Psoas muscle (tissue), 8 donors: ENCODE data around the gene PLEKHG5. TPM values are rescaled to one million over a fixed set of nuclear protein-coding genes. Genes with fewer than 3 reads are reported as not detected.
A peak's percentile ranks its signal among the peaks of the same experiment; 100 is the strongest.
"Not testable (repeated sequence)": the region's sequence is repeated elsewhere in the genome, so short reads cannot be mapped to it uniquely, and the experiment has no call there.

Experiments
- ATAC-seq, 4 donors: fragments of 200-7000 bp; cut with Tn5 transposase; one replicate each; pipeline ENCODE4 v1.9.1; 2020; ENCODE audit warnings: moderate library complexity in 3 of 4, mild to moderate bottlenecking in 2 of 4
- DNase-seq, 2 donors: peaks; one replicate each; pipeline ENCODE4 v3.0.0-alpha.2; 2020
- H3K27ac ChIP-seq: fragments of 200-600 bp; one replicate; pipeline ENCODE4 v1.8.0; 2022
- H3K27me3 ChIP-seq, 3 donors: fragments of 200-600 bp in 1 of 3; one replicate each; pipeline versions ENCODE4 v1.6.1 to v1.8.0; 2013 to 2022; ENCODE audit warnings: low read length in 2 of 3, mild to moderate bottlenecking in 2 of 3, moderate library complexity in 1 of 3; ENCODE audit not compliant: insufficient read depth in 3 of 3
- H3K36me3 ChIP-seq, 2 donors: fragments of 200-600 bp in 1 of 2; one replicate each; pipeline versions ENCODE4 v1.6.1 to v1.8.0; 2013 to 2022; ENCODE audit warnings: low read depth in 1 of 2, mild to moderate bottlenecking in 1 of 2, moderate library complexity in 1 of 2; ENCODE audit not compliant: insufficient read depth in 1 of 2
- H3K4me1 ChIP-seq: fragments of 200-600 bp; one replicate; pipeline ENCODE4 v1.8.0; 2022
- H3K4me3 ChIP-seq: fragments of 200-600 bp; one replicate; pipeline ENCODE4 v1.8.0; 2022; ENCODE audit warnings: mild to moderate bottlenecking
- H3K9me3 ChIP-seq: fragments of 200-600 bp; one replicate; pipeline ENCODE4 v1.8.0; 2022
- WGBS, 3 donors: extraction: QIAGEN DNeasy Blood & Tissue Kit; methylation state at CpG; one replicate each; pipeline versions ENCODE4 v1.1.6 to v1.1.7; 2013; 5-methylcytosine and 5-hydroxymethylcytosine counted together
- intact Hi-C, 2 donors: fragments of 100-400 bp; cut with DNase I; formaldehyde crosslinking; loops; one replicate each; pipeline versions ENCODE4 v1.11.0 to v1.14.2; 2022
- polyA plus RNA-seq, 3 donors: library from polyadenylated mRNA; stranded (reverse); fragments of 200-250 nt; gene quantifications; one replicate each; pipeline ENCODE4 v1.2.3, GENCODE V29; 2013
- total RNA-seq, 4 donors: library from RNA; stranded (reverse); fragmentation: NEBNext Ultra II Directional in 2 of 4; extraction: Animal tissue kit (Norgen Biotek cat#: 25700) in 2 of 4; gene quantifications; one replicate each; pipeline versions ENCODE4 v1.2.1 to v1.2.4, GENCODE V29; 2021 to 2023
- TF ChIP-seq, protein P1 (sequence below): fragments of 200-600 bp; IDR thresholded peaks from one replicate; pipeline ENCODE4 v1.8.0; 2022; ENCODE audit warnings: antibody characterized with exemption
- donor health status: healthy with polysubstance abuse.
- donor health status: DM: no; HTN: no; CAD: no; lungs with moderate emphysema.
- donor health status: Bipolar disorder and iron deficiency.
- donor health status: healthy.
- donor health status: DM: yes; HTN: yes; CAD: no.
- donor health status: DM: no; HTN: no; CAD: no.
- donor health status: DM: no; HTN: no; CAD: no.
- donor health status: DM: yes; HTN: yes; CAD: no.

The PLEKHG5 gene
- total and polyA plus RNA-seq, 7 donors = 1.5 to 3.3 (median 2.6) TPM

DNA sequence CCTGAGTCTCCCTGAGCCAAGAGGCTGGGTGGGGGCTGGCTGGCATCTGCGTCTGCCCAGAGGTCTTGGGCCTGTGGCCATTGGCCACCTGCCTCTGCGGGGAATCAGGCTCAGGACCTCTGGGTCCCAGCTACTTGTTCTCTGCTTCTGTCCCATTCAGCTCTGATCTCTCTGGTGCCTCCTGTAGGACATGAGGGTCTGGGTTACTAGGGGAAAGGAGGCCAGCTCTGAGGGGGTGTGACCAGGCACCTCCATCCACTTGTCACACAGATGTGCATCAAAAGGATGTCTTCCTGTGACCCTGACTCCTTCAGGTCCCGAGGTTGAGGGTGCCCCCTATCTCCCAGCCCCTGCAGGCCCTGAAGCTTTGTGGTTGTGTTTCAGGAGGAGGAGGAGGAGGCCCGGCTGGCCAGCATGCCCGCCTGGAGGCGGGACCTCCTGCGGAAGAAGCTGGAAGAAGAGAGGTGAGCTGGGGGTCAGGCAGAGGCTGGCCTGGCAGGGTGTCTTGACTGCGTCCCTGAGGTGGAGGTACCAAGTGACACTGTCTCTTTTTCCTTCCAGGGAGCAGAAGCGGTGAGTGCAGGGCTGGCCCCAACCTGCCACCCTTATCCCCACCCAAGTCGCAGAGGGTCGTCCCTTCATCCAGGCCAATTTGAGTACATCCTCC lies 34.5 kb downstream of the PLEKHG5 start:
- Histone ChIP-seq H3K27ac (no peak overlapping the region), H3K27me3 (peaks cover 0 to 80% (median 20%) of the 10 kb centered on the region in 3 donors), H3K4me1 (no peaks in the 10 kb centered on the region), H3K36me3 (no peaks in the 10 kb centered on the region), H3K4me3 (no peak overlapping the region), H3K9me3 (no peaks in the 10 kb centered on the region)
- intact Hi-C loops = no loop called here
- TF ChIP-seq, protein P1, sequence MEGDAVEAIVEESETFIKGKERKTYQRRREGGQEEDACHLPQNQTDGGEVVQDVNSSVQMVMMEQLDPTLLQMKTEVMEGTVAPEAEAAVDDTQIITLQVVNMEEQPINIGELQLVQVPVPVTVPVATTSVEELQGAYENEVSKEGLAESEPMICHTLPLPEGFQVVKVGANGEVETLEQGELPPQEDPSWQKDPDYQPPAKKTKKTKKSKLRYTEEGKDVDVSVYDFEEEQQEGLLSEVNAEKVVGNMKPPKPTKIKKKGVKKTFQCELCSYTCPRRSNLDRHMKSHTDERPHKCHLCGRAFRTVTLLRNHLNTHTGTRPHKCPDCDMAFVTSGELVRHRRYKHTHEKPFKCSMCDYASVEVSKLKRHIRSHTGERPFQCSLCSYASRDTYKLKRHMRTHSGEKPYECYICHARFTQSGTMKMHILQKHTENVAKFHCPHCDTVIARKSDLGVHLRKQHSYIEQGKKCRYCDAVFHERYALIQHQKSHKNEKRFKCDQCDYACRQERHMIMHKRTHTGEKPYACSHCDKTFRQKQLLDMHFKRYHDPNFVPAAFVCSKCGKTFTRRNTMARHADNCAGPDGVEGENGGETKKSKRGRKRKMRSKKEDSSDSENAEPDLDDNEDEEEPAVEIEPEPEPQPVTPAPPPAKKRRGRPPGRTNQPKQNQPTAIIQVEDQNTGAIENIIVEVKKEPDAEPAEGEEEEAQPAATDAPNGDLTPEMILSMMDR = no peak
- 72 to 73% (median 72%) methylated on average over 10 to 11 of the region's 11 CpGs for WGBS, 3 donors
- DNase-seq (no peak), ATAC-seq (no peak)

DNA sequence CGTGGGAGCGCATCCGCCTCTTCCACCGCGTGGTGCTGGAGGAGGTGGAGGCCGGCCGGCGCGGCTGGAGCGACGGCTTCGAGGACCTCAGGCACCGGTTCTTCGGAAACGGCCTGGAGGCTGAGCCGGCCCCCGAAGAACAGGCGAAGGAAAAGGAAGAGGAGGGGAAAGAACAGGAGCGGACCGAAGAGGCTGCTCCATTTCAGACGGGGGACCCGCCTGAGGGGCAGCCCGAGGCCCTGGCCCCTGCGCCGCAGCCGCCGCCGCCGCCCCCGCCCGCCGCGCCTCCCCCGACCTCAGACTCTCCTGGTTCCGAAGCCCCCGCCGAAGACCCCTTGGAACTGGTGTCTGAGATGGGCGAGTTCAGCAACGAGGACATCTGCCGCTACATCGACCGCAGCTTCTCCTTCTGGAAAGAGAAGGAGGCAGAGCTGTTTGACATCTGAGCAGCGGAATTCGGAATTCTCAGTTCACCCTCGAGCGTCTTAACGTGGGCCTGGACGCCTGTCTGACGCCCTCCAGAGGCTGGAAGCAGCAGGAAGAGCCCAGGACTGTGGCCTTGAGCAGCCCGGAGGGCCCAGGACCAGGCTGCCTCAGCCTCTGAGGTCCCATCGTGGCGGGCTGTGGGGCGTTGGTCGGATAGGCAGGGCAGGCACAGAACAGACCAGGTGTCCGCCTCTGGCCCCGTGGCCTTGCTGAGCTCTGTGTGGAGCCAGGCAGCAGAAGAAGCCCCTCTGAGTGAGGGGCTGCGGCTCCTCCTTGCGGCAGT lies 35.5 kb downstream of the PLEKHG5 start:
- ATAC-seq, DNase-seq, intact Hi-C loops, H3K36me3 ChIP-seq, H3K4me3 ChIP-seq, H3K9me3 ChIP-seq, H3K4me1 ChIP-seq, H3K27ac ChIP-seq: not testable (repeated sequence)
- 20 to 28% (median 27%) methylated on average over 38 to 58 of the region's 58 CpGs for WGBS, 3 donors
- peaks cover 0 to 81% (median 24%) of the 10 kb centered on the region in 3 donors for H3K27me3 ChIP-seq

DNA sequence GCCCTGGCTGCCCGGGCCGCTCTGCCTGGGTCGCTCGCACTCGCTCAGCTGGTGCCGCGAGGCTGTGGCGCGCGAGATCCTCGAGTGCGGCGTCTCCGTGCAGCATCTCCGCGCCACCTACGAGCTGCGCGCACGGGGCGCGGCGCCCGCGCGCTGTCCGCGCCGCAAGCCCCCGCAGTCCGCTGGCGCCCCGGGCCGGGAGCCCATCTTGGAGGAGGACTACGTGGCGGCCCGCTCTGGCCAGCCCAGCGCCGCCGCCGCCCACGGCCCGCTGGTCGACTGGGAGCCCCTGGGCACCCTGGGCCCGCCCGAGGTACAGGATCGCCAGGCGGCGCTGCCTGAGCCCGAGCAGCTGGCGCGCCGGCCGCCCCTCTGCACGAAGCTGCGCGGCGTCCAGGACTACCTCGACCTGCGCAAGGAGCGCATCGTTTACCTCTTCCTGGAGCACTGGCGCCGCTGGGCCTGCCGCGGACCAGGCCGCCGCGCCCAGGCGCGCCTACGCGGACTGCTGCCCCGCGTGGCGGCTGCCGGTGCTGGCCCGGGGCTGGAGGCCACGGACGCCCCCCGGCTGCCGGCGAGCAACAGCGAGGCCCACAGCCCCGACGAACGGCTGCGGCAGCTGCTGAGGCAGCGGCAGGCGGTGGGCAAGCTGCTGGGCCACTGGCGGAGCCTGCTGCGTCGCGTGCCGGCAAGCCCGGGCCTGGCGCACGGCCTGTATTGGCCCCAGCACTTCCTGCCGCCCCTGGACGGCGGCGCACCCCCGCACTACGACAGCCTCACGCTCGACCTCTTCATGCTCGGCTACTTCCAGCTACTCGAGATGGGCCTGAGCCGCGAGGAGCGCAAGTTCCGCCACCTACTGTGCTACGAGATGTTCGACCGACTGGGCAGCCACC lies 36.4 kb downstream of the PLEKHG5 start:
- no peak overlapping the region for H3K4me3 ChIP-seq
- H3K9me3 ChIP-seq = no peaks in the 10 kb centered on the region
- intact Hi-C loops = no loop called here
- ATAC-seq (peak in 2 of 4 donors; percentile 26 to 37), DNase-seq (no peak)
- no peak overlapping the region for H3K27ac ChIP-seq
- WGBS, 3 donors = 2 to 3% (median 2%) methylated on average over 82 to 115 of the region's 115 CpGs
- no peaks in the 10 kb centered on the region for H3K4me1 ChIP-seq
- peaks cover 0 to 80% (median 24%) of the 10 kb centered on the region in 3 donors for H3K27me3 ChIP-seq
- H3K36me3 ChIP-seq = no peaks in the 10 kb centered on the region
- TF ChIP-seq, protein P1 = no peak

DNA sequence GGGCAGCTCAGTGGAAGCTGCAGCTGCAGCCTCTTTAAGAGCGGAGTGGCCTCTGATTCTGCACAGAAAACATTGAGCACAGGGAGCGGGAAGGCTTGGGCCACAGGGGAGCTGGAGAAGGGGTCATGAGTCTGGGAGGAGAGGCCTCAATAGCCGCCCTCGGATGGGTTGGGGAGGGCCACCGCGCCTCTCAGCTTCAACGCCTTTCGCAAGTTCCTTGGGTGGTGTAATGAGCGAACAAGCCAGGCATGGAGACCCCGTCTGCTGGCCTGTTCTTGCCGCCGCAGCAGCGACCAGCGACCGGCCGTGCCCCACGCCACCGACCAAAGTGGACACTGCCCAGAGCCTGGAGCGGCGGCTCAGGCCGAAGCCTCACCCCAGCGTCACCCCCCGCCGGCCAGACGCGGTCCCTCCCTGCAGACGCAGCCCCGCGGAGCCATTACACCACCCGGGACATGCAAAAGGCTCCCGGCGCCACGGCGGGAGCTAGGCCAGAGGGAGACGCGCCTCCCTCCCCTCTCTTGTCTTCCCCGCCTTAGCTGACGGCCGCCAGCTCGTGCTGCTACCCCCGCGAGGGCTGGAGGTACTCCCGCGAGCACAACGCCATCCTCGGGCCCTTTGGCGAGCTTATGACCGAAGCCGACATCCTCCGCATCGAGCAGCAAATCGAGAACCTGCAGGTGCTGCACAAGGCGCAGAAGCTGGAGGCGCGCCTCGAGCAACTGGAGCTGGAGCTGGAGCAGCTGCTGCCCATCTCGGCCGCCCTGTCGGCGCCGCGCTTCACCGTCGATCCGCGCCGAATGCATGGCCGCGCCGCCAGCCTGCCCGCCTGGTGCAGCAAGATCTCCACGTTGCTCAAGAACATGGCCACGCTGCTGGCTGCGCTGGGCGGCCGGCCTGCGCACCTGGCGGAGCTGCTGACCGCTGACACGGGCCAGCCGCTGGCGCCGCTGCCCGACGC lies 37.3 kb downstream of the PLEKHG5 start:
- ATAC-seq = peak in 2 of 4 donors; percentile 72 to 76

DNA sequence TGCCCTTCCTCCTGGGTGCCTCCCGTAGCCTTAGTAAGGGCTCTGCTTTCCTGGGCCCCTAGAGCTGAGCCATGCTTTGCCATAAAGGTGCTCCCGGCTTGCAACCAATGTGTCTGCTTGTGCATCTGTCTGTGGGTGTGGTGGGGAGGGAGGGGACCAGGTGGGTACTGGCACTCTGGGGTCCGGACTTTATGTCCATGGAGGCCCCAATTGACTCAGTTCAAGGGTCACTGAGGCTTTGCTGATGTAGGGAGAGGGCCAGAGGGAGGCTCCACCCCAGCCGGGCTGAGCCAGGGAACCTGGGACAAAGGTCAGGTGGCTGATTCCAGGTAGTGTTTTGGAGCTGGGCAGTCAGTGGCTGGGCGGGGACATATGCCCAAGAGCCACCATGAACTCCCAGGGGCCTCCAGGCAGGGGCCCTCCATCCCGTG lies 40.5 kb downstream of the PLEKHG5 start:
- Histone ChIP-seq H3K9me3 (no peaks in the 10 kb centered on the region), H3K4me1 (no peaks in the 10 kb centered on the region), H3K36me3 (no peaks in the 10 kb centered on the region), H3K27me3 (peaks cover 0 to 94% (median 26%) of the 10 kb centered on the region in 3 donors), H3K4me3 (no peak overlapping the region), H3K27ac (no peak overlapping the region)
- 64 to 68% (median 66%) methylated on average over 6 of the region's 6 CpGs for WGBS, 3 donors
- TF ChIP-seq, protein P1 = no peak
- DNase-seq = no peak
- no peak for ATAC-seq
- intact Hi-C loops = no loop called here

More for the DNA sequence above, 37.3 kb downstream of the PLEKHG5 start:
- 6 to 11% (median 6%) methylated on average over 71 to 85 of the region's 85 CpGs for WGBS, 3 donors
- H3K36me3 ChIP-seq, DNase-seq, H3K27ac ChIP-seq, H3K9me3 ChIP-seq, intact Hi-C loops, H3K4me1 ChIP-seq, H3K4me3 ChIP-seq: not testable (repeated sequence)
- H3K27me3 ChIP-seq = peaks cover 0 to 80% (median 22%) of the 10 kb centered on the region in 3 donors

DNA sequence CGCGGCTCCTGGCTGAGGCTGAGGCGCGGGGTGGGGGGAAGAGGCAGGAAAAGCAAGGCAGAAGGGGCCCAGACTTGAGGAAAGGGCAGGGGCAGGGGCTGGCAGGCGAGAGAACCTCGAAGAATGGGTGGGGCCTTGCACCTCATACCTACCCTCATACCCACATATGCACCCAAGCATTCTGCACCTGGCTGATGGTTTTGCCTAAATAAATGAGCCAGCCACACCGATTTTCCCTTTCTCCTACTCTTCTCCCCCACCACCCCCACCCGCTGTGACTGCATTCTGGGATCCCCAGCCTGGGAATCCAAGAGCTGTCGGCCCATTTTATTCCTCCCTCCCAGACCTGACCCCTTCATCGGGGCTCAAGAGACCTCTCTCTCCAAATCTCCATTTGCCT lies 41.0 kb downstream of the PLEKHG5 start:
- ATAC-seq, H3K4me1 ChIP-seq, H3K4me3 ChIP-seq, H3K9me3 ChIP-seq, intact Hi-C loops, DNase-seq, H3K36me3 ChIP-seq, H3K27ac ChIP-seq: not testable (repeated sequence)
- H3K27me3 ChIP-seq = peaks cover 0 to 89% (median 26%) of the 10 kb centered on the region in 3 donors
- WGBS, 3 donors = 53 to 57% (median 55%) methylated on average over 9 to 10 of the region's 10 CpGs
